Esophagus squamous epithelium (tissue), 4 donors: ENCODE data around the gene KRTAP16-1.

ENCODE experiments used
- POLR2A ChIP-seq, 4 donors: fragments of 450-650 bp; IDR thresholded peaks; one replicate each; pipeline ENCODE4 v1.6.1; 2017; ENCODE audit warnings: antibody characterized with exemption in 4 of 4, mild to moderate bottlenecking in 4 of 4, moderate library complexity in 3 of 4
- TF ChIP-seq, protein P1 (sequence below), 6 experiments: fragments of 450-650 bp in 4 of 6; fragments of 200-600 bp in 2 of 6; sonication (generic) in 2 of 6; IDR thresholded peaks; one replicate each; pipeline ENCODE4 v1.5.1; 2016 to 2019; ENCODE audit warnings: antibody characterized with exemption in 6 of 6, mild to moderate bottlenecking in 4 of 6, moderate library complexity in 4 of 6

DNA sequence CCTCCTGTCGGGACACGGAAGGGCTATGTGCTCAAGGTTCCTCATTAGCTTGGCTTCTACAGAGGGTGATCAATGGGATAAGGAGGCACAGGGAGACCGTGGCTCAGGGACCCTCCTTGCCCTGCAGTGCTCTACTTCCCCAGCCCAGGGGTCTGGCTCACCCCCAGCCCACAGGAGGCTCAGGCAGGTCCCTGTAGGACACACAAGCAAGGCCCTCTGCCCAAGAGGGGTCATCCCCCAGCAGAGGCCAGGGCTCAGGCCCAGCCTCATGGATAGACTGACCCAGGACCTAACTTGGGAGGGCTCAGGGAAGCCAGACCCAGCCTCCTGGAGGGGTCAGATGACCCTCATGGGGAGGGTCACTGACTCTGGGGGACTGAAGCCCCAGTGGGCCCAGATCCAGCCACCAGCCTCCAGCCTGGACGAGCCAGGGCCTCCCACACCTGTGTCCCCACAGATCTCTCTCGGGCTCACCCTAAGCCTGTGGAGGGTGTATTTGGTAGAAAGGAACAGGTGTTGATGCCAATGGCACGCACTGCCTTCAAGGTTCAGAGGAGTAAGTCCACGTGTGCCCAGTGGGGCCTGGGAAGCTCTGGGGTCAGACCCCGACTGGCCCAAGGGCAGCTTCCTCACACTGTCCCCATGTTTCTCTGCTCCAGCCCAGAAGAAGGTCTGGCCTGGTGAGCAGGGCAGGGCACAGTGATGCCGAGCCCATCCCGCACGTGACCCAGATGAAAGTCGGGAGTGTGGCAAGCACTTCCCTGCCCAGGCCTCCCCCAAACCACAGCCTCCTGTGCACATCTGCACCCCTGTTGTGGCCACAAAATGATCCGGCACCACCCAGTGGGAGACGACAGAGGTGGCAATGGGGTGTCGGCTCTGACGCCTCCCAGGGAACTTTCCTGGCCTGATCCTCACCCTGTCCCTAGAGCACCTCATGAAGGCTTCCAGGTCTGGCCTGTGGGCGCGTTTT, 17.4 kb upstream of the KRTAP16-1 start:
- TF ChIP-seq, protein P1, sequence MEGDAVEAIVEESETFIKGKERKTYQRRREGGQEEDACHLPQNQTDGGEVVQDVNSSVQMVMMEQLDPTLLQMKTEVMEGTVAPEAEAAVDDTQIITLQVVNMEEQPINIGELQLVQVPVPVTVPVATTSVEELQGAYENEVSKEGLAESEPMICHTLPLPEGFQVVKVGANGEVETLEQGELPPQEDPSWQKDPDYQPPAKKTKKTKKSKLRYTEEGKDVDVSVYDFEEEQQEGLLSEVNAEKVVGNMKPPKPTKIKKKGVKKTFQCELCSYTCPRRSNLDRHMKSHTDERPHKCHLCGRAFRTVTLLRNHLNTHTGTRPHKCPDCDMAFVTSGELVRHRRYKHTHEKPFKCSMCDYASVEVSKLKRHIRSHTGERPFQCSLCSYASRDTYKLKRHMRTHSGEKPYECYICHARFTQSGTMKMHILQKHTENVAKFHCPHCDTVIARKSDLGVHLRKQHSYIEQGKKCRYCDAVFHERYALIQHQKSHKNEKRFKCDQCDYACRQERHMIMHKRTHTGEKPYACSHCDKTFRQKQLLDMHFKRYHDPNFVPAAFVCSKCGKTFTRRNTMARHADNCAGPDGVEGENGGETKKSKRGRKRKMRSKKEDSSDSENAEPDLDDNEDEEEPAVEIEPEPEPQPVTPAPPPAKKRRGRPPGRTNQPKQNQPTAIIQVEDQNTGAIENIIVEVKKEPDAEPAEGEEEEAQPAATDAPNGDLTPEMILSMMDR (IDR thresholded peaks at IDR 0.05) = no peak
- TF ChIP-seq POLR2A (IDR thresholded peaks at IDR 0.05) = no peak
